A549 treated with AZD9567 at 1 μM for 4 hours (cell line): ENCODE measurements around the gene FBLN7. TPM values are rescaled to one million over a fixed set of nuclear protein-coding genes. Genes with fewer than 3 reads are reported as not detected.

Experiments
- total RNA-seq: library from RNA; stranded (reverse); fragments of 200-300 nt; extraction: Qiagen RNA extraction; gene quantifications from 5 replicates; pipeline ENCODE4 v1.2.3, GENCODE V29; 2022; ENCODE audit not compliant: insufficient read depth

The FBLN7 gene
- total RNA-seq: 0.39 to 1.4 TPM (median 0.57 TPM) in 5 replicates

GRCh38 chr2:112138159-112139032, at the start of gene FBLN7:
FBLN7 (plus strand) TSS chr2:112138385; CDS start chr2:112138656, 271 bp downstream.

Other genes with a start within 250 kb of the FBLN7 start
- 1.9 to 5.7 TPM (median 2.2 TPM) in 5 replicates for gene MERTK, start 239.8 kb upstream of the FBLN7 start, total RNA-seq
- gene TMEM87B, start 83.1 kb upstream of the FBLN7 start, total RNA-seq: 13.4 to 16.2 TPM (median 14.7 TPM) in 5 replicates
- gene ZC3H8, start 116.7 kb downstream of the FBLN7 start, total RNA-seq: 14.7 to 17.1 TPM (median 15.2 TPM) in 5 replicates
- gene ZC3H6, start 137.2 kb downstream of the FBLN7 start, total RNA-seq: 0.16 to 0.51 TPM (median 0.34 TPM) in 5 replicates